H9 (cell line): ENCODE data around the gene CAMK1G. TPM values are rescaled to one million over a fixed set of nuclear protein-coding genes. Genes with fewer than 3 reads are reported as not detected.
A peak's percentile ranks its signal among the peaks of the same experiment; 100 is the strongest.

Source experiments
- DNase-seq: peaks from one replicate; pipeline ENCODE4 v3.0.0-alpha.2; 2017
- H2AFZ ChIP-seq: one replicate; pipeline ENCODE4 v1.6.1; 2013; ENCODE audit warnings: mild to moderate bottlenecking, low read length, control low read depth, moderate library complexity
- H2AK5ac ChIP-seq: 2 replicates; pipeline ENCODE4 v1.6.1; 2013; ENCODE audit warnings: low read length, control low read depth, mixed read lengths; ENCODE audit not compliant: insufficient read length
- H2BK120ac ChIP-seq: one replicate; pipeline ENCODE4 v1.6.1; 2013; ENCODE audit warnings: low read depth, mild to moderate bottlenecking, low read length, control low read depth, inconsistent platforms; ENCODE audit not compliant: poor library complexity, severe bottlenecking
- H2BK12ac ChIP-seq: 2 replicates; pipeline ENCODE4 v1.6.1; 2013; ENCODE audit warnings: low read length, control low read depth, mixed read lengths, low read depth; ENCODE audit not compliant: insufficient read length
- H2BK15ac ChIP-seq: 2 replicates; pipeline ENCODE4 v1.6.1; 2013; ENCODE audit warnings: low read depth, low read length, control low read depth
- H2BK20ac ChIP-seq: one replicate; pipeline ENCODE4 v1.6.1; 2013; ENCODE audit warnings: low read depth, mild to moderate bottlenecking, low read length, control low read depth, inconsistent platforms; ENCODE audit not compliant: poor library complexity, severe bottlenecking
- H2BK5ac ChIP-seq: 2 replicates; pipeline ENCODE4 v1.6.1; 2013; ENCODE audit warnings: low read length, control low read depth, mixed read lengths; ENCODE audit not compliant: insufficient read length
- H3K14ac ChIP-seq: 2 replicates; pipeline ENCODE4 v1.6.1; 2013; ENCODE audit warnings: low read length, control low read depth; ENCODE audit not compliant: insufficient read depth
- H3K18ac ChIP-seq: 2 replicates; pipeline ENCODE4 v1.6.1; 2013; ENCODE audit warnings: low read depth, mild to moderate bottlenecking, mixed read lengths, low read length, control low read depth; ENCODE audit not compliant: insufficient read length
- H3K23ac ChIP-seq: 2 replicates; pipeline ENCODE4 v1.6.1; 2013; ENCODE audit warnings: low read length, control low read depth, mixed read lengths, low read depth; ENCODE audit not compliant: insufficient read length
- H3K23me2 ChIP-seq: 2 replicates; pipeline ENCODE4 v1.6.1; 2013; ENCODE audit warnings: low read depth, mild to moderate bottlenecking, mixed read lengths, low read length, control low read depth; ENCODE audit not compliant: insufficient read length, poor library complexity, severe bottlenecking
- H3K27ac ChIP-seq: 2 replicates; pipeline ENCODE4 v1.5.1; 2013; ENCODE audit warnings: low read length, control low read depth, mixed read lengths, low read depth; ENCODE audit not compliant: insufficient read length
- H3K27me3 ChIP-seq: 2 replicates; pipeline ENCODE4 v1.6.1; 2013; ENCODE audit warnings: low read length, control low read depth, inconsistent platforms; ENCODE audit not compliant: insufficient read depth
- H3K4ac ChIP-seq: 2 replicates; pipeline ENCODE4 v1.6.1; 2013; ENCODE audit warnings: low read depth, mild to moderate bottlenecking, control low read depth, inconsistent platforms, low read length, moderate library complexity
- H3K4me1 ChIP-seq: 2 replicates; pipeline ENCODE4 v1.6.1; 2013; ENCODE audit warnings: low read length, control low read depth, inconsistent platforms; ENCODE audit not compliant: insufficient read depth
- H3K4me2 ChIP-seq: 2 replicates; pipeline ENCODE4 v1.6.1; 2013; ENCODE audit warnings: low read length, control low read depth, mixed read lengths; ENCODE audit not compliant: insufficient read length, insufficient read depth
- H3K56ac ChIP-seq: 2 replicates; pipeline ENCODE4 v1.6.1; 2013; ENCODE audit warnings: low read depth, mild to moderate bottlenecking, mixed read lengths, low read length, control low read depth; ENCODE audit not compliant: insufficient read length
- H3K79me1 ChIP-seq: 2 replicates; pipeline ENCODE4 v1.6.1; 2013; ENCODE audit warnings: low read depth, mild to moderate bottlenecking, moderate library complexity, low read length, control low read depth, inconsistent platforms; ENCODE audit not compliant: insufficient read depth, poor library complexity, severe bottlenecking
- H3K79me2 ChIP-seq: 2 replicates; pipeline ENCODE4 v1.6.1; 2013; ENCODE audit warnings: low read length, control low read depth, inconsistent platforms; ENCODE audit not compliant: insufficient read depth
- H3K9ac ChIP-seq: 2 replicates; pipeline ENCODE4 v1.6.1; 2013; ENCODE audit warnings: low read length, control low read depth, mixed read lengths; ENCODE audit not compliant: insufficient read length; ENCODE audit errors: extremely low read depth
- H3K9me3 ChIP-seq: one replicate; pipeline ENCODE4 v1.6.1; 2013; ENCODE audit warnings: low read depth, low read length, inconsistent platforms; ENCODE audit not compliant: control insufficient read depth
- H3T11ph ChIP-seq: one replicate; pipeline ENCODE4 v1.6.1; 2013; ENCODE audit warnings: mild to moderate bottlenecking, low read length, control low read depth, inconsistent platforms
- H4K20me1 ChIP-seq: one replicate; pipeline ENCODE4 v1.6.1; 2013; ENCODE audit not compliant: control insufficient read depth, insufficient read length, insufficient read depth
- H4K5ac ChIP-seq: 2 replicates; pipeline ENCODE4 v1.6.1; 2013; ENCODE audit warnings: low read depth, mild to moderate bottlenecking, mixed read lengths, low read length, control low read depth; ENCODE audit not compliant: insufficient read length
- H4K8ac ChIP-seq: replicated peaks from 2 replicates; pipeline ENCODE4 v1.6.1; 2013; ENCODE audit warnings: low read length, control low read depth, mixed read lengths, low read depth; ENCODE audit not compliant: insufficient read length
- H4K91ac ChIP-seq: 2 replicates; pipeline ENCODE4 v1.6.1; 2013; ENCODE audit warnings: low read depth, mild to moderate bottlenecking, moderate library complexity, mixed read lengths, low read length, control low read depth; ENCODE audit not compliant: insufficient read length
- H3K27ac Mint-ChIP-seq, 3 experiments: 2 replicates in 2 of 3; 3 replicates in 1 of 3; pipeline ENCODE4 v1.8.0; 2020 to 2021; ENCODE audit warnings: mixed read lengths in 3 of 3, mild to moderate bottlenecking in 1 of 3, moderate library complexity in 1 of 3
- H3K27me3 Mint-ChIP-seq: 2 replicates; pipeline ENCODE4 v1.8.0; 2021; ENCODE audit warnings: low read depth, mild to moderate bottlenecking, moderate library complexity, mixed read lengths
- H3K36me3 Mint-ChIP-seq, 3 experiments: 2 replicates in 2 of 3; 3 replicates in 1 of 3; pipeline ENCODE4 v1.8.0; 2020 to 2021; ENCODE audit warnings: low read depth in 3 of 3, mixed read lengths in 3 of 3; ENCODE audit not compliant: insufficient read depth in 1 of 3
- H3K4me1 Mint-ChIP-seq, 2 experiments: 2 replicates each; pipeline ENCODE4 v1.8.0; 2020; ENCODE audit warnings: mixed read lengths in 2 of 2
- H3K4me3 Mint-ChIP-seq, 2 experiments: 2 replicates in 1 of 2; 3 replicates in 1 of 2; pipeline ENCODE4 v1.8.0; 2020 to 2021; ENCODE audit warnings: mild to moderate bottlenecking in 2 of 2, mixed read lengths in 2 of 2, moderate library complexity in 1 of 2
- H3K9me3 Mint-ChIP-seq, 2 experiments: 2 replicates in 1 of 2; 3 replicates in 1 of 2; pipeline ENCODE4 v1.8.0; 2020; ENCODE audit warnings: mild to moderate bottlenecking in 2 of 2, mixed read lengths in 2 of 2, moderate library complexity in 1 of 2
- WGBS: extraction: QIAGEN DNeasy Blood & Tissue Kit; methylation state at CpG from one replicate; pipeline ENCODE4 v1.1.7; 2013; ENCODE audit warnings: missing lambda C conversion rate, low lambda C conversion rate, mixed read lengths; ENCODE audit not compliant: insufficient read length; ENCODE audit errors: extremely low coverage; 5-methylcytosine and 5-hydroxymethylcytosine counted together
- total RNA-seq: library from RNA; stranded (reverse); gene quantifications from 2 replicates; pipeline ENCODE4 v1.2.1, GENCODE V29; 2021
- TF ChIP-seq, protein P1 (sequence below): fragments of 200-600 bp; sonication (generic); conservative IDR thresholded peaks from 3 replicates; pipeline ENCODE4 v1.8.0; 2021; ENCODE audit warnings: antibody characterized with exemption, mild to moderate bottlenecking

Gene CAMK1G
- total RNA-seq, 1 experiment from 2014 or later = 0.28 TPM

GRCh38 chr1:209549443-209550205 lies 33.9 kb upstream of the CAMK1G start:
- no peak overlapping the region for H2AFZ ChIP-seq
- H2BK20ac ChIP-seq = no peak overlapping the region
- H2BK15ac ChIP-seq = no peak overlapping the region
- WGBS = no CpG with 5 or more reads among the region's 6 CpGs
- no peak overlapping the region for H4K8ac ChIP-seq
- H3K27me3 ChIP-seq = no peaks in the 10 kb centered on the region
- H3K9me3 ChIP-seq = no peaks in the 10 kb centered on the region
- no peaks in the 10 kb centered on the region for H3K23me2 ChIP-seq
- no peak overlapping the region for H3K23ac ChIP-seq
- H3K18ac ChIP-seq = no peak overlapping the region
- no peak overlapping the region for H2BK12ac ChIP-seq
- H3K9ac ChIP-seq = no peak overlapping the region
- no peak overlapping the region for H3T11ph ChIP-seq
- H3K14ac ChIP-seq = no peak overlapping the region
- H3K4me2 ChIP-seq = peak overlapping the region; percentile 40
- Mint-ChIP-seq H3K4me3 (peak overlapping the region in 1 of 2 experiments; percentile 59; a peak in 1 of 5 replicates), H3K4me1 (peaks cover 28 to 30% of the 10 kb centered on the region in 2 experiments), H3K27ac (no peak overlapping the region), H3K27me3 (peaks cover 18% of the 10 kb centered on the region), H3K36me3 (no peaks in the 10 kb centered on the region), H3K9me3 (no peaks in the 10 kb centered on the region; a peak in 2 of 5 replicates)
- no peaks in the 10 kb centered on the region for H4K20me1 ChIP-seq
- no peak overlapping the region for H4K91ac ChIP-seq
- TF ChIP-seq, protein P1, sequence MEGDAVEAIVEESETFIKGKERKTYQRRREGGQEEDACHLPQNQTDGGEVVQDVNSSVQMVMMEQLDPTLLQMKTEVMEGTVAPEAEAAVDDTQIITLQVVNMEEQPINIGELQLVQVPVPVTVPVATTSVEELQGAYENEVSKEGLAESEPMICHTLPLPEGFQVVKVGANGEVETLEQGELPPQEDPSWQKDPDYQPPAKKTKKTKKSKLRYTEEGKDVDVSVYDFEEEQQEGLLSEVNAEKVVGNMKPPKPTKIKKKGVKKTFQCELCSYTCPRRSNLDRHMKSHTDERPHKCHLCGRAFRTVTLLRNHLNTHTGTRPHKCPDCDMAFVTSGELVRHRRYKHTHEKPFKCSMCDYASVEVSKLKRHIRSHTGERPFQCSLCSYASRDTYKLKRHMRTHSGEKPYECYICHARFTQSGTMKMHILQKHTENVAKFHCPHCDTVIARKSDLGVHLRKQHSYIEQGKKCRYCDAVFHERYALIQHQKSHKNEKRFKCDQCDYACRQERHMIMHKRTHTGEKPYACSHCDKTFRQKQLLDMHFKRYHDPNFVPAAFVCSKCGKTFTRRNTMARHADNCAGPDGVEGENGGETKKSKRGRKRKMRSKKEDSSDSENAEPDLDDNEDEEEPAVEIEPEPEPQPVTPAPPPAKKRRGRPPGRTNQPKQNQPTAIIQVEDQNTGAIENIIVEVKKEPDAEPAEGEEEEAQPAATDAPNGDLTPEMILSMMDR = peak; percentile 78
- H3K4ac ChIP-seq = no peak overlapping the region
- no peak overlapping the region for H4K5ac ChIP-seq
- H3K79me2 ChIP-seq = no peaks in the 10 kb centered on the region
- H3K27ac ChIP-seq = no peak overlapping the region
- peak; percentile 71 for DNase-seq
- no peaks in the 10 kb centered on the region for H3K79me1 ChIP-seq
- no peak overlapping the region for H2BK5ac ChIP-seq
- H3K4me1 ChIP-seq = peaks cover 4% of the 10 kb centered on the region; the same call in 1 of the 2 replicates
- no peak overlapping the region for H2BK120ac ChIP-seq
- no peak overlapping the region for H2AK5ac ChIP-seq
- H3K56ac ChIP-seq = no peak overlapping the region
